Muscle layer of duodenum (tissue), 2 donors: Measurements from ENCODE around the gene FBXO22.
"Not testable (repeated sequence)": the region's sequence is repeated elsewhere in the genome, so short reads cannot be mapped to it uniquely, and the experiment has no call there.

ENCODE experiments used
- H3K27ac ChIP-seq: one replicate; pipeline ENCODE4 v1.7.0; 2013; ENCODE audit warnings: mild to moderate bottlenecking, low read length
- H3K27me3 ChIP-seq: one replicate; pipeline ENCODE4 v1.7.0; 2013; ENCODE audit warnings: low read depth, mild to moderate bottlenecking, control low read depth, low read length
- H3K36me3 ChIP-seq, 2 donors: one replicate each; pipeline ENCODE4 v1.7.0; 2013; ENCODE audit warnings: low read length in 2 of 2, control low read depth in 1 of 2, mild to moderate bottlenecking in 1 of 2; ENCODE audit not compliant: insufficient read depth in 2 of 2, control insufficient read depth in 1 of 2
- H3K4me1 ChIP-seq, 2 donors: one replicate each; pipeline ENCODE4 v1.7.0; 2013; ENCODE audit warnings: low read length in 2 of 2, mild to moderate bottlenecking in 2 of 2, control low read depth in 1 of 2, moderate library complexity in 1 of 2; ENCODE audit not compliant: insufficient read depth in 2 of 2, control insufficient read depth in 1 of 2
- H3K4me3 ChIP-seq, 2 donors: one replicate each; pipeline ENCODE4 v1.7.0; 2013; ENCODE audit warnings: low read length in 2 of 2, low read depth in 1 of 2, mild to moderate bottlenecking in 1 of 2
- H3K9me3 ChIP-seq, 2 donors: one replicate each; pipeline ENCODE4 v1.7.0; 2013; ENCODE audit warnings: low read length in 2 of 2, control low read depth in 1 of 2, mild to moderate bottlenecking in 1 of 2; ENCODE audit not compliant: control insufficient read depth in 1 of 2
- donor health status: healthy.

The FBXO22 gene

GRCh38 chr15:75984706-75985105 is 81.0 kb downstream of the FBXO22 start:
- H3K27me3 ChIP-seq, H3K27ac ChIP-seq, H3K4me3 ChIP-seq, H3K36me3 ChIP-seq, H3K9me3 ChIP-seq, H3K4me1 ChIP-seq: not testable (repeated sequence)

GRCh38 chr15:75985971-75986370 is 82.3 kb downstream of the FBXO22 start:
- no peak overlapping the region for H3K27ac ChIP-seq
- no peaks in the 10 kb centered on the region for H3K9me3 ChIP-seq
- no peaks in the 10 kb centered on the region for H3K27me3 ChIP-seq
- no peaks in the 10 kb centered on the region for H3K36me3 ChIP-seq
- no peaks in the 10 kb centered on the region for H3K4me1 ChIP-seq
- no peak overlapping the region for H3K4me3 ChIP-seq

GRCh38 chr15:75989045-75989444 is 85.4 kb downstream of the FBXO22 start:
- Histone ChIP-seq H3K4me3 (no peak overlapping the region), H3K36me3 (no peaks in the 10 kb centered on the region), H3K9me3 (no peaks in the 10 kb centered on the region), H3K4me1 (no peaks in the 10 kb centered on the region), H3K27ac (no peak overlapping the region), H3K27me3 (no peaks in the 10 kb centered on the region)

GRCh38 chr15:75989875-75990274 is 86.2 kb downstream of the FBXO22 start:
- H3K27ac ChIP-seq = no peak overlapping the region
- H3K4me1 ChIP-seq = no peaks in the 10 kb centered on the region
- no peaks in the 10 kb centered on the region for H3K36me3 ChIP-seq
- H3K4me3 ChIP-seq = no peak overlapping the region
- no peaks in the 10 kb centered on the region for H3K27me3 ChIP-seq
- no peaks in the 10 kb centered on the region for H3K9me3 ChIP-seq
